Measurements from ENCODE around the gene PPCS. TPM values are rescaled to one million over a fixed set of nuclear protein-coding genes. Genes with fewer than 3 reads are reported as not detected.
"Not testable (repeated sequence)": the region's sequence is repeated elsewhere in the genome, so short reads cannot be mapped to it uniquely, and the experiment has no call there.

The PPCS gene
- total RNA-seq, 1 donor from 2014 or later = 53.8 TPM

DNA sequence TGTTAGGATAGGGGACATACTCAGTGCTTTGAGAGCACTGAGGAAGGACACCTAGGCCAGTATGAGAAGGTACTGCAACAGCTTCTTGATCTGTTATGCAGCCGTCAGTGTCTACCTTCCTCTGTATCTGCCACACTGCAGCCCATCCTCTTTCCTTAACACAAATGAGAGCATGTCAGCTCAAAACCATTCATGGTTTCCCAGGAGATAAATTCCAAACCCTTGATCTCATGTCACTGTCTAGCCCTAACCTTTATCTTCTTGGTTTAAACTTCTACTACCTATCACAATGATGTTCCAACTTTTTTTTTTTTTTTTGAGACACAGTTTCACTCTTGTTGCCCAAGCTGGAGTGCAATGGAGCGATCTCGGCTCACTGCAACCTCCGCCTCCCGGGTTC, 1.9 kb upstream of the PPCS start:
- DNase-seq = no peak

DNA sequence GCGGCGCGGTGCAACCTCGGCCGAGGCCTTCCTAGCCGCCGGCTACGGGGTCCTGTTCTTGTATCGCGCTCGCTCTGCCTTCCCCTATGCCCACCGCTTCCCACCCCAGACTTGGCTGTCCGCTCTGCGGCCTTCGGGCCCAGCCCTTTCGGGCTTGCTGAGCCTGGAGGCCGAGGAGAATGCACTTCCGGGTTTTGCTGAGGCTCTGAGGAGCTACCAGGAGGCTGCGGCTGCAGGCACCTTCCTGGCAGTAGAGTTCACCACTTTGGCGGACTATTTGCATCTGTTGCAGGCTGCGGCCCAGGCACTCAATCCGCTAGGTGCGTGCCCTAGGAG, 379 bp downstream of the PPCS start:
- peak; percentile 71 for DNase-seq

DNA sequence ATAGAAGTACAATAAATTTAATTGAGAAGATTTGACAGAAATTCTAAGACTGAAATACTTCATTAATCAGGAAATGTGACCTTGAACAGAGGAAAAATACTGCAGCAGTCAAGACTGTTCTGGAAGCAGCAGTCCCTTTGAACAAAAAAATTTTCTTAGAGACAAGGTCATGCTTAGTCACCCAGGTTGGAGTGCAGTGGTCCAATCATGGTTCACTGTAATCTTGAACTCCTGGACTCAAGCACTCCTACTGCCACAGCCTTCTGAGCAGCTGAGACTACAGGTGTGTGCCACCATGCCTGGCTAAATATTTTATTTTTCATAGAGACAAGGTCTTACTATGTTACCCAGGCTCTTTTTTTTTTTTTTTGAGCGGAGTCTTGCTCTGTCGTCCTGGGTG, 4.9 kb downstream of the PPCS start:
- DNase-seq = no peak

DNA sequence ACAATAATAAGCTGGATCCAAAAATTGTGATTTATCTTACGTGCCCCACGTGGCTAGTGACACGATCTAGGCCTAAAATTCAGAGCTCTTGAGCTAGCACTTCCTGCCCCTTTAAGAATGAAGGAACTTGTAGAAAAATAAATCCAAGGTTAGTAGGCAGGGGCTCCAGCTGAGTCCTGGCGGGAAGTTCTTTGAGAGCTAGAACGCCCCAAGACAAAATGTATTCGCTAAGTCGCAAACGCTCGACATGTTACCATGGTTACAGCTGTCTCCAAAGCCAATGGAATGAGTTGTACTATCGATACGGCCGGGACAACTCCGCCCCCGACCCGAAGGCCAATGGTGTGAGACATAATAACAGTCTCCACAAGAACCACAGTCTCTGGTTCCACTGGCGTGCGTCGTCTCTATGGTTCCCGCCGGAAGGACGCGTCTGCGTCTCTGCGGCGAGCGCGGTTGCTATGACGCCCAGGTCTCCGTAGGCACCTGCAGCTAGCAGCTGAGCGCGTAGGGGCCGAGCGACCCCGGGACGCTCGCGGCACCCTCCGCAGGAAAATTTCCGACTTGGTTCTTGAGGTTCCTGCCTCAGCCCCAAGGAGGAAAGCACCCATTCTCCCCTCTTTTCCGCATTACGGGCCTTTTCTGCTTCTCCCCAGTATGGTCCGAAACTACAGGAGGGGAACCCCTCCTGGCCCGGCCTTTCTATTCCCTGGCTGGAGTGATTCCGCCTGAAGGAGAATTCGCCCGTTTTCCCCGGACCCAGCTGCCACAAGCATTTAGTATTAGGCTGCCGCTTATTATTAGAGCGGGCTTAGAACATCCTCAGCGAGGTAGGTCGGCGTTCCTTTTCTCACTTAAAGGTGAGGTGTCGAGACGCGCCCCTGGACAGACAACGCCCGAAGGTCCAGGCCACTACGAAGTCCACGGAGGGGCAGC, 6.8 kb downstream of the PPCS start, which contains the start of gene CCDC30:
CCDC30 (plus strand) TSS at position 459 of the 936 bp plus-strand sequence. CDS start 17,266 bp downstream, outside the sequence.
- DNase-seq = peak; percentile 98

DNA sequence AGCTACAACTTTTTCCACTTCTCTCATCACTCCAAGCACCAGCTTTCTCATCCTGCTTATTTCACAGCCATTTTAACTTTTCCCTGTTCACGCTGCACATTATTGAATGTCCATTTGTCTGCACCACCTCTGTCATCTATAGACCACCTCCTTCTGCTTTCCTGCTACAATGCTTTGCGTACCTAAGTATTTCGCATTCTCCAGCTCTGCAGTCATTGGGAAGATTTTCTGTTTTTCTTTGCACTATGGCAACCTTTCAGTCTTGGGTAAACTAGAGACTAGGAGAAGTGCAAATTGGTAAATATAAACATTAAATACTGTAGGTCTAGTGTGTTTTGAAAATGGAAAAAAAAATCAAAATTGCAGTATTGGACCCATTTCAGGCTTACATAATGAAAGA, 7.6 kb downstream of the PPCS start:
- no peak for DNase-seq

DNA sequence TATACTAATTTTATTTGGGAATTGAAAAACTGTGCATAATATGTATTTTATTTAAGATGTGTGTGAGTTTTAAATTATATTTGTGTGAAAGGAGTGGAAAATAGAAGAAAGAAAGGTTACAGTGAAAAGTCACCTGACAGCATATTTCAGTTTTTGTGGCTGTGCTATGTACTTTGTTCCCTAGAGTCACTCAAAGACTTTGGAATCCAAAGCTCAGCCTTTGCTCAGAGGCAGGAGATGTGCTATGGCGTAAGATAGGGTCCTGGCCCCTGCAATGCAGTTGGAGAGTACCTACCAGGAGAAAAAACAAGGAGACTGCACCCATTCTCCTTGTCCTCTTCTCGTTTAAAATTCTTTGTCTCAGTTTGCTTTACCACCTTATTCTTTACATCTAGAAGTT, 9.7 kb downstream of the PPCS start:
- no peak for DNase-seq

DNA sequence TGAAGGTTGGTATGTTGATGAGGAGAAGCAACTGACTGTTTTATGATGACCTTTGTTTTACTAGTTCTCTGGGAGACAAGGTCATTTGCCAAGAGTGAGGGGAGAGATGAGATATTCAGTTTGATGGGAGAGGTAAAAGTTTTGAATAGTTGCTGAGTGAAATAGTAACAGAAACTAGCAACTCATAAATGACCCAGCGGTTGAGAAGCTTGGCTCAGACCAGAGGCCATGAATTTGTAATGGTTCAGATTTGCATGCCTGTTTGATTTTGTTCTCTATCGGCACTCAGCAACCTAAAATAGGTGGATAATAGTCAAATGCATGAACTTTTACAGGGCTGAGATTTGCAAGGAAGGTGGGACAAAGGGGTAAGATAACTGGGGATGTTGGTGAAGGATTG, 13.4 kb downstream of the PPCS start:
- no peak for DNase-seq

DNA sequence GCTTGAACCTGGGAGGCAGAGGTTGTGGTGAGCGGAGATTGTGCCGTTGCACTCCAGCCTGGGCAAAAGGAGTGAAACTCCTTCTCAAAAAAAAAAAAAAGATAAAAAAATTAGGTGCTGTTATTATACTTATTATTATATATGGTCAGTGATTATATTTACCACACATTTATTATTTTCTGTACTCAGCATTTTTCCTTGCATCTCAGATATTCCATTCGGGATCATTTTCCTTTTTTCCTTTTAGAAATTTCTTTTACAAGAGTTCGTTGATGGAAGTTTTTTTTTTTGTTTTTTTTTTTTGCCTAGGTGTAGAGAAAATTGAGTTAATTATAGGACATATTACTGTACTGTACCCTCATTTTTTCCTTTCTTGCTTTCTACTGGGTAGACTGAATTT, 20.3 kb downstream of the PPCS start:
- DNase-seq = no peak

DNA sequence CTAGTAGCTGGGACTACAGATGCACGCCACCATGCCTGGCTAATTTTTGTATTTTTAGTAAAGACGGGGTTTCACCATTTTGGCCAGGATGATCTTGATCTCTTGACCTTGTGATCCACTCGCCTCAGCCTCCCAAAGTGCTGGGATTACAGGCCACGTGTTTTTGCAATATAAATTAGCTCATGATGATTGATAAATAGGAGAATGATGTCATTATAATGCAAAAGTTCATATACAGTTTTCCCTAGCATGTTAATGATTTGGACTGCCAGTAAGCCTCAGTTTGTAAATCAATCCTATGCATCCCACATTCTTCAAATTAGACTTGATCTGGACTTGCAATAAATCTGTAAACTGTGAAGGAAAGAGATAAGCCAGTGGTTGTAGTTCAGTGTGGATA, 21.0 kb downstream of the PPCS start:
- not testable (repeated sequence) for DNase-seq

DNA sequence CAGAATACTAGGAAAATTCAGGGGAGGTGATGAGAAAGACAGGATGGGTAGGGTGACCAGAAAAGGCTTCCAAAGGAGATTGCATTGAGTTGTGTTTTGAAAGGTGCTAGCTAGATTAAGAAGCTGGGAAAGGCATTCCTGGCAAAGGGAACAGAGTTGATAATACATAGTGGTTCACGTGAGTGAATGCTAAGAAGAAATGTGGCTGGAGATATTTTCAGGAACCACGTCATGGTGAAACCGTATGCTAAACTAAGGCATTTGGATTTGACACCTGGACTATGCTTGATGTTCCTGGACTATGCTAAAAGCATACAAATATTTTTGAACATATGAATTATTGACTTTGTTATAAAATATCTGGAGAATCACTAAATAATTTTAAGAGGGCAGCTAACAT, 21.4 kb downstream of the PPCS start:
- no peak for DNase-seq

DNA sequence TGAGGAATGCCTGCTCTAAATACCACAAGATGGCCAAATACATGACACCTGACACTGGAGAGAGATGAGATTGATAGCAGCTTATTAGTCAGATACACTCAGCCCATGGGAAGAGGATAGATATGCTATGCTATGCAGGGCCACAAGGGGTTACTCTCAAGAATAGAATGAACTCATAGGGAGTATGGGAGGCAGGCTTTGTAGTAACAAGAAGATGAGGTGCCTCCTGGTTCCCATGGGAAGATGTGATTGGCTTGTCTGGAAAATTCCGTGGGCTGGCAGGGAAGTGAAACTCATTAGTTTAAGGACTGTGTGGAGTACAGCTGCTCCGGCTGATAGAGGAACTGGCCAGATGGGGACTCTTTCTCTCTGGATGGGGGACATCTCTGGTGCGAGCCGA, 23.3 kb downstream of the PPCS start:
- DNase-seq = peak; percentile 15

DNA sequence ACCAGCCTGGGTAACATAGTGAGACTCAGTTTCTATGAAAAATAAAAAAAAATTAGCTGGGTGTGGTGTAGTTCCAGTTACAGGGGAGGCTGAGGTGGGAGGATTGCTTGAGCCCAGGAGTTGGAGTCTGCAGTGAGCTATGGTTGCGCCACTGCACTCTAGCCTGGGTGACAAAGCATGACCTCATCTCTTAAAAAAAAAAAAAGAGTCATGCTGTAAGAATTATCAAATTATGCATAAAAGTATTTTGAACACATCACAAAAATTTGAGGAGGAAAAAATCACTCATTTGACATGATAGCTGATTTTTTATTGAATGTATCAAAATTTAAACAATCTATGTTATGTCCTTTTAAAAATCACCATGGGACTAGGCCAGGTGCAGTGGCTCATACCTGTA, 24.6 kb downstream of the PPCS start:
- no peak for DNase-seq

DNA sequence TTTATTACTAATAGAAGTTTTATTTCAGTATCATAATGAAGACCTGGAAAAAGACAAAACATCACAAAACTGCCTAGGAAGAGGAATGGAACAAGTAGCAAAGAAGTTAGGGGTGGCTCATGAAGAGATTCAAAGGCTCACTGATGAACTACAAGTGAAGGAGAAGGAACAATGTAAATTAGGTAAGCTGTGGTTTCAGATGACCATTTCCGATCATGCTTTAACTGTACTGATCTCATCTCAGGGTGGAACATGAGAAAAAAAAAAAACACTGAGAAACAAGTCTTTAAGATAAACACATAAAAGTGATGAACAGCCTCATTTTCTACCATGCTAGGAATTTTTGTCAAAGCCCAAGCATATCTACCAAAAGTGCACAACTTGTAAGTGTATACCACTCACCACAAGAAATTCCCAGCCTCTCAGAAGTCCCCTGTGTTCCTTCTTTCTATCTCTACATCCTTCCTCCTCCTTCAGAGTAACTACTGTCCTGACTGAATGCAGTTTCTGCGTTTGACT, 26.4 kb downstream of the PPCS start:
- DNase-seq = no peak

DNA sequence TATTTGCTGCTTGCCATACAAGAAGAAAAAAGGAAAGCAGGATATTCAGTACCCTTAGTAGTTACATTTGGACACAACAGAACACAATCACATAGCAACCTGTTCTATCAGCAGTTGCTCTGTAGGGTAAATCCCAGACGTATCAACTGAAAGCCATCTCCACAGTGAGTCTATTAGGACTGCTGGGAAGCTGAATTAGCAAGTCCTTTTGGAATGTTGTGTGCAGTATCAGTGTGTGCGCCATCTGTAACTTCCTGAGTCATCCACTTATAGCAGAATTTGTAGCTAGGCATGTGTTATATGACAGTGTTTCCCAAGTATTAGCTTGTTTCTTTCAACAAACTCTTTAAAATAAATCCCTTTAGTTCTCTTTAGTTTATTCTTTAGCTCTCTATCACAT, 28.0 kb downstream of the PPCS start:
- peak; percentile 6 for DNase-seq

DNA sequence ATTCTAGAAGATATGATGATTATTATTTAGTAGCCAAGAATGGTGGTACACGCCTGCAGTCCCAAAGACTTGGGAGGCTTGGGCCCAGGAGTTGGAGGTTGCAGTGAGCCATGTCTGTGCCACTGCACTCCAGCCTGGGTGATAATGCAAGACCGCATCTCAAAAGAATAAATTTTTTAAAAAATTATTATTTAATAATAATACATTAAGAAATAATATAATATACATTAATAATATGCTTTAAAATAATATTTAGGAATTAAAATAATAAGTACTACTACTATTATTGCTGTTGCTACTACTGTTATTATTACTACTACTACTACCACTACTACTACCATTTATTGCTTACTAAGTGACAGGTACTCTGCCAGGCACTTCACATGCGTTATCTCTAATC, 33.9 kb downstream of the PPCS start:
- DNase-seq = no peak

DNA sequence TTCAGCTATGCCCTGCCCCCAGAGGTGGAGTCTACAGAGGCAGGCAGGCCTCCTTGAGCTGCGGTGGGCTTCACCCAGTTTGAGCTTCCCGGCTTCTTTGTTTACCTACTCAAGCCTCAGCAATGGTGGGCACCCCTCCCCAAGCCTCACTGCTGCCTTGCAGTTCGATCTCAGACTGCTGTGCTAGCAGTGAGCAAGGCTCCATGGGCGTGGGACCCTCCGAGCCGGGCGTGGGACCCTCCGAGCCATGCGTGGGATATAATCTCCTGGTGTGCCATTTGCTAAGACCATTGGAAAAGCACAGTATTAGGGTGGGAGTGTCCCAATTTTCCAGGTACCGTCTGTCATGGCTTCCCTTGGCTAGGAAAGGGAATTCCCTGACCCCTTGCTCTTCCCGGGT, 45.7 kb downstream of the PPCS start:
- not testable (repeated sequence) for DNase-seq

DNA sequence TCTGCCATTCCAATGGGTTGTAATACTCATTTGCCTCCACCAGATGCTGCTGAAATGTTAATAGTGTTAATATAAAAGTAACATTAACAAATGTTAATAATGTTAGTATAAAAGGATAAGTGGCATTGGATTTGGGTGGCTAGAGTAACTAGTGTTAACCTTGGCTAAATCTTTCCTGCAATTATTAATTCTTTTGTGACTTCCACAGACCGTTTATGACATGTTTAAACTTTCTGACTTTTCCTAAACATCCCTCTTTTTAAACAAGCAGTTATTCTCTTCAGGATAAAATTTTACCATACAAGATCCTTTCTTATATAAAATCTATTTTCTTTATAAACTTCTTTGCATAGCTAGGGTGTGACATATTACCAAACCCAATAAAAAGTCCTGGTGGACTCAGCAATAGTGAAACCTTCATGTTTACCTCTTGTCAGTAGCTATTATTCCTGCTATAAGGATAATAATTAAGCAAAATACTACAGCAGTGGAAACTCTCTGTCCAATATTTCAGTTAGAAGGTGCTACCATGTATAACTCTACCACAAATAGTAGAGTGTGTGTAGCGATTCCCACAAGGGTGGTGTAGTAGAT, 48.3 kb downstream of the PPCS start:
- DNase-seq = no peak

DNA sequence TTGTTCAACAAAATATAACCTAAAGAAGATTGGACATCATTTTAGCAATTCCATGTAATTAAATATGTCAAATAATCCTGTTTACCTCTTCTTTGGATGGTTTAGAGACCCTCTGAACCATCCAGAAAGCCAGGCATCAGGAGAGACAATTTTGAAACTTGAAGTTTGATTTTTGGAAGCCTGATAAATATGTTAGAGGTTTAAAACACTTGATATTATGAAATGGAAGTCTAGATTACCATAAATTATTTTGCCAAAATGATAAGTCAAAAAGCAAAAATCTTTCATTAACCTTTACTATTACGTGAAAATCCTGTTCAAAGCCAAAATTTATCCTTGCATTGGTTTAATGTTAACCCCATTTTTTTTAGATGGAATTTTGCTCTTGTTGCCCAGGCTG, 50.2 kb downstream of the PPCS start:
- no peak for DNase-seq

Other genes with a start within 250 kb of the PPCS start
- gene FOXJ3, start 121.3 kb upstream of the PPCS start, total RNA-seq = 23.8 and 33.2 TPM in 2 replicates
- gene RIMKLA, start 75.8 kb upstream of the PPCS start, total RNA-seq = under 0.01 and 0.05 TPM in 2 replicates
- gene ZMYND12, start 521 bp upstream of the PPCS start, total RNA-seq = 0.47 and 1.0 TPM in 2 replicates
- gene CCDC30, start 6.7 kb downstream of the PPCS start, total RNA-seq = 0.28 and 0.68 TPM in 2 replicates
- 22.6 and 26.8 TPM in 2 replicates for gene PPIH, start 201.9 kb downstream of the PPCS start, total RNA-seq
- gene YBX1, start 225.9 kb downstream of the PPCS start, total RNA-seq = 555 and 1,168 TPM in 2 replicates